Measurements from ENCODE around the gene FAM53A. TPM values are rescaled to one million over a fixed set of nuclear protein-coding genes. Genes with fewer than 3 reads are reported as not detected.

FAM53A gene
- total RNA-seq, 2 donors from 2014 or later, result 0.66 to 2.3 TPM

DNA sequence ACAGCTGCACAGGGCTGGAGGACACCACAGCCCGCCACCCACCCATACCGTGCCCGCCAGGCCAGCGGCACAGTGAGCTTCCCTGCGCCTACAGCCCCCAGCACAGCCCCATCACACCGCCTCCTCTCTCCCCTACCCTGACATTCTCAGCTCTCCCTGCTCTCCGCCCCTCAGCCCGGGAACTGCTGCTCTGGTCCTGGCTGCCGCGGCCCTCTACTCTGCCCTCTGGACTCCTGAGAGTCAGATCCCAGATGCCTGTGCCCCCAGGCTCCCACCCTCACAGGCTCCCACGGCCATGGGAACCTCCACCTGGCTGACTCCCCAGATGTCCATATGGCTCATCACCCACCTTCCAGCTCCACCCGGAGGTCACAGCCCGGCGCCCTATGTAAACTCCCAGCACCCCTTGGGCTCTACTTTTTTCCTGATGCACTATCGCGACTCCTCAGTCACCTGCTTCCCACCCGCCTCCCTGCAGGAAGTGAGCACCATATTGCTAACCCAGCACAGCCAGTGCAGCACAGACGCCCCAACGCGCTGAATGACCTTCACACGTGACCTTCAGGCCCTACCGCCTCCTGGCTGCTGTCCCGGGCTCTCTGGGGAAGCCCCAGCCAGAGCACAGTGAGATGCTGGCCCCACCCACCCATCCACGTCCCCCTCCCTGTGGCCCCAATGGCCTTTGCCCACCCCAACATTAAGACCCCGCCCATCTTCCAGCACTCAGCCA is 23.0 kb downstream of the FAM53A start:
- intact Hi-C loops (cut with DNase I), result no loop called here
- H3K4me3 ChIP-seq, result no peak overlapping the region
- TF ChIP-seq POLR2A (IDR thresholded peaks at IDR 0.05), result no peak
- TF ChIP-seq, protein P1, sequence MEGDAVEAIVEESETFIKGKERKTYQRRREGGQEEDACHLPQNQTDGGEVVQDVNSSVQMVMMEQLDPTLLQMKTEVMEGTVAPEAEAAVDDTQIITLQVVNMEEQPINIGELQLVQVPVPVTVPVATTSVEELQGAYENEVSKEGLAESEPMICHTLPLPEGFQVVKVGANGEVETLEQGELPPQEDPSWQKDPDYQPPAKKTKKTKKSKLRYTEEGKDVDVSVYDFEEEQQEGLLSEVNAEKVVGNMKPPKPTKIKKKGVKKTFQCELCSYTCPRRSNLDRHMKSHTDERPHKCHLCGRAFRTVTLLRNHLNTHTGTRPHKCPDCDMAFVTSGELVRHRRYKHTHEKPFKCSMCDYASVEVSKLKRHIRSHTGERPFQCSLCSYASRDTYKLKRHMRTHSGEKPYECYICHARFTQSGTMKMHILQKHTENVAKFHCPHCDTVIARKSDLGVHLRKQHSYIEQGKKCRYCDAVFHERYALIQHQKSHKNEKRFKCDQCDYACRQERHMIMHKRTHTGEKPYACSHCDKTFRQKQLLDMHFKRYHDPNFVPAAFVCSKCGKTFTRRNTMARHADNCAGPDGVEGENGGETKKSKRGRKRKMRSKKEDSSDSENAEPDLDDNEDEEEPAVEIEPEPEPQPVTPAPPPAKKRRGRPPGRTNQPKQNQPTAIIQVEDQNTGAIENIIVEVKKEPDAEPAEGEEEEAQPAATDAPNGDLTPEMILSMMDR (IDR thresholded peaks at IDR 0.05), result no peak
- no peaks in the 10 kb centered on the region for H3K9me3 ChIP-seq
- H3K36me3 ChIP-seq (replicated peaks in 1 of 2; ENCODE audit: insufficient read depth in 1 of 2, low read depth in 2 of 2), result no peaks in the 10 kb centered on the region
- no peak overlapping the region for H3K27ac ChIP-seq
- no peaks in the 10 kb centered on the region for H3K27me3 ChIP-seq
- DNase-seq, result no peak
- ATAC-seq, result no peak
- no peaks in the 10 kb centered on the region for H3K4me1 ChIP-seq
- 72 to 74% methylated on average over 21 to 25 of the region's 25 CpGs for WGBS, 2 donors

DNA sequence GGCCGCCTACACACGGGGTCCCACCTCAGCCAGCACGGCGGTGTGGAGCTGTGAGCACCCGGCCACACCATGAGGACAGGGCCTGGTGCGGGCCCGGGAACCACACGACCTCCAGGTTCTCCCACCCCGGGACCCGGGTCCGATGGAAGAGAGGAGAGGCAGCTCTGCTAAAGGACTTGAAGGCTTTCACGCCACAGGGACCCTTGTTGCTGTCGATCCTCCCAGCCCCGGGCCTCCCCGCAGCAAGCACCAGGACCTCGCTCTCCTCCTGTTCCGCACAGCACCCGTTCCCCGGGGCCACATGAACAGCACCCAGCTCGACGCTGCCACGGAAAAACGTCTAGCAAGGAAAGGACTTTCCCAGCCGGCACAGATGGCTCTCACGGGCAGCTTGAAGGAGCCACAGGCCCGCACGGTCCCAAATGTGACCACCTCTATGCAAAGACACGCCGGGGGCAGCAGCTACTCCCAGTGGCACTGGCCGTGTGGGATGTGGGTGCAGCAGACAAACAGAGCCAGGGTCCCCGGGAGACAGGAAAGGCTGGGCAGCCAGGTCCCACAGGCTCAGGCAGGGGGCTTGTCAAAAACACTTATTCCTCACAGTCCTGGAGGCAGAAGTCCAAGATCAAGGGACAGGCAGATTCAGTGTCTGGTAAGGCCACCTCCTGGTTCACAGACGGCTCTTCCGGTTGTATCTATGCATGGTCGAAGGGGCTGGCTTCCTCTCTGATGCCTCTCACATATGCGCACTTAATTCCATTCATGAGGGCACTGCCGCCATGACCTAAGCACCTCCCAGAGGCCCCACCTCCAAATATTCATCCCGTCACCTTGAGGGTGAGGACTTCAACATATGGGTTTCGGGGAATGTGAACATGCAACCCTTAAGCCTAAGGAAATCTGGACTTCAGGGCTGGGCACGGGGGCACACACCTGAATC is 24.7 kb downstream of the FAM53A start:
- Histone ChIP-seq H3K4me3 (no peak overlapping the region), H3K4me1 (no peaks in the 10 kb centered on the region), H3K9me3 (no peaks in the 10 kb centered on the region), H3K27me3 (no peaks in the 10 kb centered on the region), H3K27ac (no peak overlapping the region), H3K36me3 (replicated peaks in 1 of 2; ENCODE audit: insufficient read depth in 1 of 2, low read depth in 2 of 2) (no peaks in the 10 kb centered on the region)
- no peak for TF ChIP-seq POLR2A (IDR thresholded peaks at IDR 0.05)
- TF ChIP-seq, protein P1 (IDR thresholded peaks at IDR 0.05), result no peak
- ATAC-seq (no peak), DNase-seq (no peak)
- WGBS, 2 donors, result 90 to 92% methylated on average over 28 to 39 of the region's 39 CpGs
- intact Hi-C loops (cut with DNase I), result no loop called here

DNA sequence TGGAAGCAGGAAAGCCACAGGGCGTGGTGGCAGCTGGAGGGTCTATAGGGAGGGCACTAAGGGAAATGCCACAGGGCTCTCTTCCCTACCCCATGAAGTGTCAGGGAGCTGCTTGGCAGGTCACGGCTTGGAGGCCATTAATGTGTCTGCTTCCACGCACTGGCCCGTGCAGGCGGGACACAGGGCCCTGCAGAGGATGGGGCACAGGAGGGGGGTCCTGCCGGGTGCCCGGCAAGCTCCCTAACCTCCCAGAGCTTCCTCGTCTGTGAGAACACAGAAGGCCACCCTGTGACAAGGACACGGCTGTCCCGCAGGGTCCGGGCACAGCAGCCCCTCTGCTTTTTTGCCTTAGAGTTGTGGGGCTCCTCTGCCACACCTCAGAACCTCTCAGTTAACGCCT is 25.5 kb downstream of the FAM53A start:
- intact Hi-C loops (cut with DNase I), result no loop called here
- Histone ChIP-seq H3K27ac (no peak overlapping the region), H3K36me3 (replicated peaks in 1 of 2; ENCODE audit: insufficient read depth in 1 of 2, low read depth in 2 of 2) (no peaks in the 10 kb centered on the region), H3K27me3 (no peaks in the 10 kb centered on the region), H3K4me1 (no peaks in the 10 kb centered on the region), H3K9me3 (no peaks in the 10 kb centered on the region), H3K4me3 (no peak overlapping the region)
- WGBS, 2 donors, result 86 to 88% methylated on average over 8 to 12 of the region's 12 CpGs
- TF ChIP-seq POLR2A (IDR thresholded peaks at IDR 0.05), result no peak
- TF ChIP-seq, protein P1 (IDR thresholded peaks at IDR 0.05), result no peak
- ATAC-seq (no peak), DNase-seq (no peak)

DNA sequence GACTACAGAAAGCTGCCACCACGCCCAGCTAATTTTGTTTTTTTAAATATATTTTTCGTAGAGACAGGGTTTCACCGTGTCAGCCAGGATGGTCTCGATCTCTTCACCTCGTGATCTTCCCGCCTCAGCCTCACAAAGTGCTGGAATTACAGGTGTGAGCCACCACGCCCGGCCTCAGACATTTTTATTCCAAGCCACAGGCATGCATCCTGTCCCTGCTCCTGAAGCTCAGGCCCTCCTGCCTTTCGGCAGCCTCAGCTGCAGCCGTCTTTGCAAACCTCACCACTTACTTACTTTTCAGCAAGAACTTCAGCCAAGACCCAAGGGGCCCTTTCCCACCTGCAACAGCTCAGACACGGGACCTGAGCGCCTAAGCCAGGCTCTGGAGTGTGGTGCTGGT is 26.0 kb downstream of the FAM53A start:
- intact Hi-C loops (cut with DNase I), result no loop called here
- TF ChIP-seq, protein P1 (IDR thresholded peaks at IDR 0.05), result no peak
- TF ChIP-seq POLR2A (IDR thresholded peaks at IDR 0.05), result no peak
- WGBS, 2 donors, result 87 to 93% methylated on average over 12 of the region's 12 CpGs

More for the DNA sequence above, 26.0 kb downstream of the FAM53A start:
- ATAC-seq, result no peak
- H3K36me3 ChIP-seq (replicated peaks in 1 of 2; ENCODE audit: insufficient read depth in 1 of 2, low read depth in 2 of 2), result no peaks in the 10 kb centered on the region
- no peak overlapping the region for H3K27ac ChIP-seq
- H3K4me1 ChIP-seq, result no peaks in the 10 kb centered on the region
- no peaks in the 10 kb centered on the region for H3K27me3 ChIP-seq
- no peak overlapping the region for H3K4me3 ChIP-seq
- H3K9me3 ChIP-seq, result no peaks in the 10 kb centered on the region
- no peak for DNase-seq
